Measurements from ENCODE around the gene SPTY2D1. TPM values are rescaled to one million over a fixed set of nuclear protein-coding genes. Genes with fewer than 3 reads are reported as not detected.

Gene SPTY2D1
- total RNA-seq, 2 experiments from 2014 or later, result 18.7 to 23.4 TPM

Other genes with a start within 250 kb of the SPTY2D1 start
- gene LDHA, start 239.8 kb downstream of the SPTY2D1 start, total RNA-seq, result 1,000 to 10,000 TPM; 1,556 to 1,579 TPM
- not detected for gene LDHC, start 222.0 kb downstream of the SPTY2D1 start, total RNA-seq
- under 1 TPM in 1 of 2 experiments, not detected in 1; 0.19 TPM for gene LDHAL6A, start 178.5 kb downstream of the SPTY2D1 start, total RNA-seq
- 10 to 100 TPM; 41.7 to 45.6 TPM for gene TSG101, start 107.4 kb downstream of the SPTY2D1 start, total RNA-seq
- 10 to 100 TPM; 20.9 to 26.2 TPM for gene UEVLD, start 45.6 kb downstream of the SPTY2D1 start, total RNA-seq
- 1 to 10 TPM; 2.2 to 2.9 TPM for gene MISFA, start 34.6 kb downstream of the SPTY2D1 start, total RNA-seq
- gene TMEM86A, start 64.4 kb upstream of the SPTY2D1 start, total RNA-seq, result under 1 TPM; 0.50 to 0.65 TPM
- under 1 TPM; 0.85 to 1.00 TPM for gene IGSF22, start 91.8 kb upstream of the SPTY2D1 start, total RNA-seq
- not detected for gene PTPN5, start 157.5 kb upstream of the SPTY2D1 start, total RNA-seq